Loucy (cell line): ENCODE results near the gene NPFF.

Experiments
- CTCF ChIP-seq: fragments of 200-600 bp; sonication (generic); conservative IDR thresholded peaks from 2 replicates; pipeline ENCODE4 v1.5.1; 2014; ENCODE audit warnings: mild to moderate bottlenecking, antibody characterized with exemption, low read length
- EZH2phosphoT487 ChIP-seq: fragments of 200-600 bp; IDR thresholded peaks from 2 replicates; pipeline ENCODE4 v1.6.1; 2018; ENCODE audit warnings: antibody characterized with exemption, mild to moderate bottlenecking, moderate library complexity, borderline replicate concordance

- no peak for TF ChIP-seq CTCF
- TF ChIP-seq EZH2phosphoT487, result no peak
Measured at GRCh38 chr12:53467082-53467481, 40.2 kb downstream of the NPFF start.
